Measurements from ENCODE around the gene CYP1A1.
"Not testable (repeated sequence)": the region's sequence is repeated elsewhere in the genome, so short reads cannot be mapped to it uniquely, and the experiment has no call there.

Gene CYP1A1, protein sequence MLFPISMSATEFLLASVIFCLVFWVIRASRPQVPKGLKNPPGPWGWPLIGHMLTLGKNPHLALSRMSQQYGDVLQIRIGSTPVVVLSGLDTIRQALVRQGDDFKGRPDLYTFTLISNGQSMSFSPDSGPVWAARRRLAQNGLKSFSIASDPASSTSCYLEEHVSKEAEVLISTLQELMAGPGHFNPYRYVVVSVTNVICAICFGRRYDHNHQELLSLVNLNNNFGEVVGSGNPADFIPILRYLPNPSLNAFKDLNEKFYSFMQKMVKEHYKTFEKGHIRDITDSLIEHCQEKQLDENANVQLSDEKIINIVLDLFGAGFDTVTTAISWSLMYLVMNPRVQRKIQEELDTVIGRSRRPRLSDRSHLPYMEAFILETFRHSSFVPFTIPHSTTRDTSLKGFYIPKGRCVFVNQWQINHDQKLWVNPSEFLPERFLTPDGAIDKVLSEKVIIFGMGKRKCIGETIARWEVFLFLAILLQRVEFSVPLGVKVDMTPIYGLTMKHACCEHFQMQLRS

DNA sequence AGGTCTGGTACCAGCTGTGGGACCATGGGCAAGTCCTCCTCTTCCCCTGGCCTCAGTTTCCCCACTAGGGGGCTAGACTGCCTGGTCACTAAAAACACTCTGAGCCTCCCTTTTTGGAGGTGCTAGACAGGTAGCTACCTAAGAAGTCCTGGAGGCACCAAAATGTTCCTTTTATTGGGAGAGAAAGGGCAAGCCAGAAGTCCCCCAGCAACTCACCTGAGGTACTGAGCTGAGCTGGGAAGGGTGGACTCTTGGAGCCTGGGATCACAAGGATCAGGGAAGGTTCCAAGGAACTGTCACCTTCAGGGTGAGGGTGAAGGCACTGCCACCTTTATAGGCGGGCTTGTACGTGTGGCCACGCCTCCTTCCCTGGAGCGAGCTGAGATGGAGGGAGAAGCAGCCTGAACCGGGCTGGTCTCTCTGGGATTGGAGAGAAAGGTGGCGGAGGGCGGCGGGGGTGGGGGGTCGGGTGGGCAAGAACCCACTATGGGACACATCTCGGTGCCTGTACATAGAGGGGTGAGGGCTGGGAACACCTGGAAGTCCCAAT is at the start of gene CYP1A1:
Gene CYP1A1 (minus strand): TSS at position 304 of the 550 bp plus-strand sequence. CDS start 2,431 bp downstream, outside the sequence.
- FAIRE-seq = no peak

DNA sequence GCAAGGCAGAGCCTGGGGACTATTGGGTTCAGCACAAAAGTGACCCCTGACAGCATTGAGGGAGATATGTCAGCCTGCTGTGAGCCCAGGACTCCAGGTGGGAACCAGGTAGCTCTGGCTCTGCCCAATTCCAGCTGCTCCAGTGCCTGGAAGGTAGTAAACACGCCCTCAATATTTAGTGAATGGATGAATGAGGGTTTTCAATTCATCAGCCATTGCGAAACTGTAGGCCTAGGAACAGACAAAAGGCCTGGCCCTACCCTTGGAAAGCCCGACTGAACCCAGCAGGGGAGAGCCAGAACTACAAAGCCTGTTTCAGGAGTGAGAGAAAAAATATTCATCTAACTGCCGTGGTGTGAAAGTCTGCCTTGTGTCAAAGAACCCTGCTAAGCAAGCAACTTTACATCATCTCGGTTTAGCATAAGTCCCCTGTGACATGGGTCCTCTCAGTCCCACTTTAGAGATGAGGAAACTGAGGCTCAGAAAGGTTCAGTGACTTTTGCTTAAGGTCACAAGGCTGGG is 48.5 kb upstream of the CYP1A1 start:
- no peak for FAIRE-seq

DNA sequence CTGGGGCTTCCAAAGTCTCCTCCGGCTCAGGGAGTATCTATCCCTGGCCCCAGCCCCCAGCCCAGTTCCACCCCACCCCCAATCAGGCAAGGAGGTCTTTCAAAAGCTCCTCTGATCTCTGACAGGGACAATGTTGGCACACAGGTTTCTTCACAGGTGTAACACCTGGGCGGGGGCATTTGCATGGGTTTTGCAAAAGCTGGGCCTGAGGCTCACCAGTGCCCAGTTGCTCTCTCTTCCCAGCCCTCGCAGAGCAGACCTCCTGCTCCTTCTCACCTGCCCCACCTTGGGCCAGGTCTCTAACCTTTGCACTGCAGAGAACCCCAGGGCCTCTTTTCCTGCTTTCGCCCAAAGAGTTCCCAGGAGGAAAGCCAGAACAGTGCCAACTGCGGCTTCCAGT is 48.0 kb upstream of the CYP1A1 start:
- FAIRE-seq = no peak

DNA sequence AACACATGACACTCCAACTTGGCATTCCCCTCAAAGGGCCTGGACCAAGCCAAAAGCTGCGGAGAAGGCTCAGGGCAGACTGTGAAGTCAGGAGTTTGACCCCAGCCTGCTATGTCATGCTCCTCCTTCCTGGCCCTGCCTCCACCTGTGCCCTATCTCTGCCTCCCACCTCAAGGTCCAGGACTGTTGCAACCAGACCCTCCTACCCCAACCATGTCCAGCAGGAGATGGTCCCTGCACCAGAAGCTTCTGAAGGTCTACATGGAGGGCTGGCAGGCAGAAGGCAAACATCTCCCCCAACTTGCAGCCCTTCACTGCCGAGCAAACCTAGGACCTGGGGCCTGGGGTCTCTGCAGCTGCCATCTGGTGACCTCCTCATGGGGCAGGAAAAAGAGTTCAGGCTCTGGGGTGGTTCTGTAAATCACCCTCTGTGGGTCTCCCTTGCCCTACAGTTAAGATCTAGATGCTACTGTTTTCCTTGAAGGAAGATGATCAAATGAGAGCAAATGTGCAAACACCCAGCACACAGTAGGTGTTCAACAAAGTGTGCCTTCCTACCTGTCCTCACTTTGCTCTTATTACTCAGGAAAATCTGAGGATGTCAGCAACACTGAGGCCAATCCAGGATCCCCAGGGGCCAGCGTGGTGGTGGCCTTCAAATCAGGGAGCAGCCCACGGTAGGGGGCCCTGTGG is 45.0 kb upstream of the CYP1A1 start:
- no peak for FAIRE-seq

DNA sequence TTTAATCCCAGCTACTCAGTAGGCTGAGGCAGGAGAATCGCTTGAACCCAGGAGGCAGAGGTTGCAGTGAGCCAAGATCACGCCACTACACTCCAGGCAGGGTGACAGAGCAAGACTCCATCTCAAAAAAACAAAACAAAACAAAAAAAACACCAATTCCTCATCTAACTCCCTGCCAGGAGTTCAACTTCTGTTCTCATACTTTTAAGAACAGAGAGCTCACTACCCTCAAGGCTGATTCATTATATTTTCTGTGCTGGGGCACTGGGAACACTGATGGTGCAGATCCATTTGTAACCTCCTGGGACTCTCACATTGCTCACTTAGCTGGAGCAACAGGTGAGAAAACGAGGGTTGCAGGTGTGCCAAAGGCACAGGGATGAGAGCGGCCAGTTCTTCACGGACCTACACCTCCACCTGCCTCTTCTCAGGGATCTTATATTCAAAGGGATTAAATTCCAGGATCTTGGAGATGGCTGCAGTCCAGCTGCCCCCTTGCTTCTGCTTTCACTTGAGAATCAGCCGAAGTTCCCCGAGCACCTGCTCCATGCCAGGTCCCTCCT is 44.2 kb upstream of the CYP1A1 start:
- no peak for FAIRE-seq

DNA sequence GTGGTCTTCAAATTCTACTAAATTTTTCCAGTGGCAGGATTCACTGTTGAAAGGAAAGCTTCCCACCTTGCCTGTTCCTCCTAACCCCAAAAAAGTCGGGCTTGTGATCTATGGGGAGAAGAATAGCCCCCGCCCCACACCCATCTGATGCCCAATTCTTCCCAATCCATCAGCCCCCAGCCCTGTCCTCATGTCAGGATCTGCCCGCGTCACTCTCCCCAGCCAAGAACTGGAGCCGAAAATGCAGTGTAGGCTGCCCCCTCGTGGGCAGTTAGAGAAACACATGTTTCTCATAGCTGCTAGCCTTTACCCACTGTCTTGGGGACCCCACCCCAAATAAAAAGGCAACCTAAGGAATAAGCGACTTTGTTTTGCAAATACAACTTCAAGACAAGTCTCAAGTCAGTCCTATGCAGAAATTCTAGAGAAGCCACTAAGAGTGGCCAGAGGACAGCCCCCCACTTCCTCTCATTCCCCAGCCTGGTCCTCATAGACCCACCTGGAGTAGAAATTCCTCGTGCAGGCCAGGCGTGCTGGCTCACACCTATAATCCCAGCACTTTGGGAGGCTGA is 43.5 kb upstream of the CYP1A1 start:
- FAIRE-seq = no peak

DNA sequence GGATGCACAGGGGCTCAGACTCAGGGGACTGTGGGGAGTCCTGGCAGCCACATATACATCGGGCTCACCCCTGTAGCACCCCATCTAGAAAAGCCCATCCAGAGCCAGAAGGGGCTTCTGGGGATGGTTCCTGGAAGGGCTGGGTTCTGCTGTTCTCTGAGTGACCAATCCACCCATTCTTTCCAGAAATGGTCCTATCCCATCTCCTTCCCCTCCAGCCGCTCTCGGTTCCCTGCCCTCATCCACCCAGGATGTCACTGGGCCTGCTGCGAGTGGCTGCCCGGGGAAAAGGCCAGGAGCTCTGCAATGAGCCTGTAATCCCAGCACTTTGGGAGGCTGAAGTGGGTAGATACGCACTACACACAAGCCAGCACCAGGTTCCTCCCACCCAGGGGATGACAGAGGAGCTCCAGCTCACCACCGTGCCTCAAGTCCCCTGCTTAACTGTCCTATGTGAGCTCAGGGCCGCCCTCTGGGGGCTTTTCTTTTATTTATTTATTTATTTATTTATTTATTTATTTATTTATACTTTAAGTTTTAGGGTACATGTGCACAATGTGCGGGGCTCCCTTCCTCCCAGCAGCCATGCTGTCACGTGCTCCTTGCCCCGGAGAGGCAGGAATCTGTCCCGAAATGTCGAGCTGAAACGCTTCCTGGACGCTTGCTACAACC is 42.9 kb upstream of the CYP1A1 start:
- no peak for FAIRE-seq

DNA sequence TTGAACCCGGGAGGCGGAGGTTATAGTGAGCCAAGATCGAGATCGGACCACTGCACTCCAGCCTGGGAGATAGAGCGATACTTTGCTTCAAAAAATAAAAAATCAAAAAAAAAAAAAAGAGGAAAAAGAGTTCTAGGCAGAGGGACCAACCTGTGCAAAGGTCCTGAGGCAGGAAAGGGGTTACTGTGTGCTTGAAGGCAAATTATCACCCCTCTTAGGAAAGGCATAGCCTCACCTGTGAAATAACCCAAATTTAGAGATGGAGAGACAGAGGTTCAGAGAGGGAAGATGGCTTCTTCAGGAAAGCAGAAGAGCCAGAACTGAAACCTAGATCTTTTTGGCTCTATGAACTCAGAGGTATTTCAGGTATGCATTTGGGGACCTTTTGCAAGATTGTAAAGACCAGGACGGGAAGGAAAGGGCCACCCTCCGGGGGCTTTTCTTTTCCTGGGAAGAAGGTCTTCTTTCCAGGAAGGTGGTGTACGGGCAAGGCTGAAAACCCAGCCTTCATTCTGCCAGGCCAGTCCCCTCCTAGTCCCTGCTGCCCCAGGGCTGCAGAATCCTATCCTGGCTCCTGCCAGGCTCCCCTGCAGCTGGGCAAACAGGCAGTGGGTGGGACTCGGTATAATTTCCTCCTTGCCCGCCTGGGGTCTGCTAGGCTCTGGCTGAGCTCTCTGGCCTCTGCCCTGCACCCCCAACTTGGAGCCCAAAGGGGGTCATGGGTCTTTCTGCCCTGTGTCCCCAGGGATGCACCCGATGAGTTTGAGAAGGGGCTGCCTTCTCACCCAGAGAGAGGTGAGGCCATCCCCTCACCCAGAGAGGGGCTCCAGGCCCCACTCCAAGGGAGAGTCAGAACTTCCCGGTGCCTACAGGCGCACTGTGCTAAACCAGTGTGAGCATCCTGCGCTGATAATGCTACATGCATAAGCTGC is 42.1 kb upstream of the CYP1A1 start:
- no peak for FAIRE-seq

DNA sequence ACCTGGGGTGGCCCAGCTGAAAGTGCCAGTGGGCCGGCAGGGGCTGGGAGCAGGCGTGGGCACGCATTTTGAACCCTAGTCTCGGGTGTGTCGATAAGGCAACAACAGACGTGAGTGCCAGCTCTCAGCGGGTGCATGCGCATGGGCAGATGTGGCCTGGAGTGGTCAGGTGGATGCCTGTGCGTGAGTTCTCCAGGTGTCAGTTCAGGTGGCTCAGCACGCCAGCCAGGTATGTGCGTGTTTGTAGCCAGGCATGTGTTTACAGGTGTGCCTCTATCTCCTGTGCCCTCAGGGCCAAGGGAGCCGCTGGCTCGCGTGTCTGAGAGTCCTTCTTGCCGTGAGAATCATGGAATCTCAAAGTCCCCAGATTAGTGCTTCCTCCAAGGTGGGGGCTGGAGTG is 38.1 kb upstream of the CYP1A1 start:
- FAIRE-seq = no peak

DNA sequence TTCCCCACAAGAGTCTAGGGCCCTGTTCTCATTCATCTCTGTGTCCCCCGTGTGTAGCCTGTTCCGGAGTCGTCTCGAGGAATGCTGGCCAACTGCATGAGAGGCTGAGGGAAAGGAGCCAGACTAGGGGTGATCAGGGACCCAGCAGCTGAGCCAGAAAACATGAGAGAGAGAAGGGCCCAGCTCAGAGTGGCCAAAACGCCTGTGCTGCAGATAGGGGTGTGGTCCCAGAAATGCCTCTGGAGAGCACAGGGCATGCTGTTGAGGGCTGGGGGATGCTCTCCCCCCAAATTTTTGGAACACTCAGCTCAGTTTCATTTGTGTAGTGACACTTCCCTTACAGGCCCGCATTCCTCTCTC is 37.4 kb upstream of the CYP1A1 start:
- FAIRE-seq = no peak

DNA sequence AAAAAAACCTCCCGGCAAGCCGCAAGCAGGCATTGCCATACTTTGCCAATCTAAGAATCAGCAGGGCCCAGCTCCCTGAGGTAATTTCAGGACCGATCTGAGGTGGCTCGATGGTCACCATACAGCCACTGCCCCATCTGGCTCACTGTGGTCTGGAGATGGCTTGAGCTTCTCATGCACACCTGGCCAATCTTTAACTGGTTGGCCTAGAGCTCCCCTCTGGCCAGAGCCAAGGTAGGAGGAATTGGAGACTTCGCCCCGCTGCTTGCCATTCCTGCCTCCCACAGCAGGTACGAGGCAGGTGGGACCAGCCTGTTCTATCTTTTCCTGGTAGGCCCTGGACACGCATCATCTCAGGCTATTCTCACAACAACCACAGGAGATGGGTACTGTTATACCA is 33.4 kb upstream of the CYP1A1 start:
- FAIRE-seq = no peak

DNA sequence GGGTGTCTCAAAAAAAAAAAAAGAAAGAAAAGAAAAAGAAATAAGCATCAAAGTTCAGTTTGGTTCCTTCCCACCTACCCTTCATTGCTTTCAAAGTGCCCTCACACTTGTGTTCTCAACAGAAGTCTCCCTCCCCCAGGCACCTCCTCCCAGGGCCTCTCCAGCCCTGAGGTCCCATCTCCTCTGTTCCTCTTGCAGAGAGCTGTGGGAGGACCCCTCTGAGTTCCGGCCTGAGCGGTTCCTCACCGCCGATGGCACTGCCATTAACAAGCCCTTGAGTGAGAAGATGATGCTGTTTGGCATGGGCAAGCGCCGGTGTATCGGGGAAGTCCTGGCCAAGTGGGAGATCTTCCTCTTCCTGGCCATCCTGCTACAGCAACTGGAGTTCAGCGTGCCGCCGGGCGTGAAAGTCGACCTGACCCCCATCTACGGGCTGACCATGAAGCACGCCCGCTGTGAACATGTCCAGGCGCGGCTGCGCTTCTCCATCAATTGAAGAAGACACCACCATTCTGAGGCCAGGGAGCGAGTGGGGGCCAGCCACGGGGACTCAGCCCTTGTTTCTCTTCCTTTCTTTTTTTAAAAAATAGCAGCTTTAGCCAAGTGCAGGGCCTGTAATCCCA is 29.4 kb upstream of the CYP1A1 start:
- no peak for FAIRE-seq

DNA sequence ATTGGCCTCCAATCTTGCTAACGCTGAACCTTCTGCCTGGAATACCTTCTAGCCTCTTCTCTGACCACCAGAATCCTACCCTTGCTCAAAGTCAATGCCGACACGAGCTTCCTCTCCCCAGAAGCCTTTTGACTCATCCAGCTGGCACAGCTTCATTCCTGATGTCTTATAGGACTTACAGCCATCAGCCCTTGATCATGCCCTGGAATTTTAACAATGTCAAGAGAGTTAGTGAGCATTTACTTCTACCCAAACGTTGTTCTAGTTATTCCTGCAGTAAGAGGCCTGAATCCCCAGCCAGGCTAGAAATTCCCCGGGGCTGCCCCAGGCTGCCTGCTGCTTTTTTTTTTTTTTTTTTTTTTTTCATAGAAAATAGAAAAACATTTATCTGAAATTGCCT is 27.2 kb upstream of the CYP1A1 start:
- FAIRE-seq = no peak

DNA sequence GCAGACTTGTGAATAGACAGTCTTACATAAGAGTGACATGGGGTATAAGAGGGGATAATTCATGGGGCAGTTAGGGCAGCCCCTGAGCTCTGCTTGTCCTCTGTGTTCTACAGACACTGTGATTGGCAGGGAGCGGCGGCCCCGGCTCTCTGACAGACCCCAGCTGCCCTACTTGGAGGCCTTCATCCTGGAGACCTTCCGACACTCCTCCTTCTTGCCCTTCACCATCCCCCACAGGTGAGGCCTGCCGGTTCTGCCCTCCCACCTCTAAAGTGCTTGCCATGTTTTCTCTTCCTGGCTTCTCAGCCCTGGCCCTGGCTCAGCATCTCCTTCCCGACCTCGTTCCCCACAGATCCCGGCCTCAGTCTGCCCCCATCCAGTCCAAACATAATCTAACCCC is 26.7 kb upstream of the CYP1A1 start:
- no peak for FAIRE-seq

DNA sequence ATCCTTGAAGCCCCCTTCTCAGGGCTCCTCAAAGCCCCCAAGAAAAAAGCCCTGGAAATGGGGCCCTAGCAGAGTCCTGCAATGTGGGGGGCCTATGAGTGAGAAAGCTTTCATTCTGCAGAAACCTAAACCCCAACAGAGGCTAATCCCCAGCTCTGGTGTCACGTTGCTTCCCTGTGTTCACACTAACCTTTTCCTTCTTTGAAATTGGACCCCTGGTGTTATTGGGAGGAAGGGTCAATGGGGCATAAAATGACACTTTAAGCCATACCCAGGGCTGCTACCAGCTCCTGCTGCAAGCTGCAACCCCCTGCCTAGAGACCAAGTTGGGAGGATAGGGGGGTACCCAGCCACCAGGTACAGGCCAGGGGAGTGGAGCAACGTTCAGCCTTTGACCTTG is 25.4 kb upstream of the CYP1A1 start:
- no peak for FAIRE-seq

DNA sequence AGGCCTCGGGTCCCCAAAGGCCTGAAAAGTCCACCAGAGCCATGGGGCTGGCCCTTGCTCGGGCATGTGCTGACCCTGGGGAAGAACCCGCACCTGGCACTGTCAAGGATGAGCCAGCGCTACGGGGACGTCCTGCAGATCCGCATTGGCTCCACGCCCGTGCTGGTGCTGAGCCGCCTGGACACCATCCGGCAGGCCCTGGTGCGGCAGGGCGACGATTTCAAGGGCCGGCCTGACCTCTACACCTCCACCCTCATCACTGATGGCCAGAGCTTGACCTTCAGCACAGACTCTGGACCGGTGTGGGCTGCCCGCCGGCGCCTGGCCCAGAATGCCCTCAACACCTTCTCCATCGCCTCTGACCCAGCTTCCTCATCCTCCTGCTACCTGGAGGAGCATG is 24.5 kb upstream of the CYP1A1 start:
- no peak for FAIRE-seq

DNA sequence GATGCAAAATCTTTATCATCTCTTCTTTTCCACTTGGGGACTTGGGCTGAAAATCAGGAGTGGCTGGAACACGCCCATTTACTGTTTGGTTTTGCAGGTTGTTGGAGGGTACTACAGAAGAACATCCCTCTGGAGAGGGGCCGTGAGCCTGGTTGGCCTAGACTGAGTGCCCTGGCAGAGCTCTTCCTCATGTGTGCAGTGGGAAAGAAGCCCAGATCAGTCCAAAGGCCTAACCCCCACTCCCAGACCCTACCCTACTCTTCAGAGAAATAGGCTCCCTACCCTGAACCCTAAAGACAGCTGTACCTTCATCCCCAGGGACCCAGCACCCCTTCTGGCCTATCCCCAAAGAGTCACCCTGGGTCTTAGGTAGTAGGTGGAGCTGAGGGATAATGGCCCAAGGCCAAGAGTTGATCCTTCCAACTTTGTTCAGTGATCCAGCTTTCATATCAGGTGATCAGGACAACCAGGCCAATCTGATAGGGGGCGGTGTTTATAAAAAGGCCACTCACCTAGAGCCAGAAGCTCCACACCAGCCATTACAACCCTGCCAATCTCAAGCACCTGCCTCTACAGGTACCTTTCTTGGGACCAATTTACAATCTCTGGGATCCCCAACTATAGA is 23.1 kb upstream of the CYP1A1 start, which contains the start of gene CYP1A2:
Gene CYP1A2 (plus strand): TSS at position 524 of the 625 bp plus-strand sequence. CDS start 894 bp downstream, outside the sequence.
- FAIRE-seq = no peak

DNA sequence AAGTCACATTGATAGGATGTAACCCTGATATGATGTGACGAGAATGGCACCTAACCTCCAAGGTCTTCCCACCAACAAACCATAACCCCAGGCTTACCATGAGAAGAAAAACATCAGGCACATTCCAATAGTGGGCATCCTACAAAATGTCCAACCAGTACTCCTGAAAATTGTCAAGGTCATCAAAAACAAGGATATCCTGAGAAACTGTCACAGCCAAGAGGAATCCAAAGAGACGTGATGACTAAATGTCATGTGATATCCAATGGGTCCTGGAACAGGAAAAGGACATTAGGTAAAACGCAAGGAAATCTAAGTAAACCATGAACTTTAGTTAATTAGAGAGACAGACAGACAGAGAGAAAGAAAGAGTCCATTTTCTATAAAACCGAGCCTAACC is 21.1 kb upstream of the CYP1A1 start:
- no peak for FAIRE-seq

DNA sequence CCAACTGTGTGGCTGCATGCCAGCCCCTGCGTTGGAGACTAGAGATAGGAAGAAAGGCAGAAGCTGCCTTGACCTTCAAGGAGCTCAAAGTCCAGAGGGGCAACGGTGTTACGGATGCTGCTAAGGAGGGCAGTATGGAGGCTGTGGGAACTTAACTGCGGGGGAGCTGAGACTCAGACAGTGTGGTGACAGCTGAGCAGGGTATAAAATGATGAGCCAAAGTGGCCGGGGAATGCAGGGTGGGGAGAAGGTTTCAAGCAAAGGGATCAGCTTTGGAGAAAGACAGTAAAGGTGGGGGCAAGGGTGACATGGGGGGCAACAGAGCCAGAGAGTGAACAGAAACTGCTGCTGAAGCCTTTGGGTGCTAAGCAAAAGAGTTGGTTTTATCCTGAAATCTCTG is 17.1 kb upstream of the CYP1A1 start:
- FAIRE-seq = no peak

DNA sequence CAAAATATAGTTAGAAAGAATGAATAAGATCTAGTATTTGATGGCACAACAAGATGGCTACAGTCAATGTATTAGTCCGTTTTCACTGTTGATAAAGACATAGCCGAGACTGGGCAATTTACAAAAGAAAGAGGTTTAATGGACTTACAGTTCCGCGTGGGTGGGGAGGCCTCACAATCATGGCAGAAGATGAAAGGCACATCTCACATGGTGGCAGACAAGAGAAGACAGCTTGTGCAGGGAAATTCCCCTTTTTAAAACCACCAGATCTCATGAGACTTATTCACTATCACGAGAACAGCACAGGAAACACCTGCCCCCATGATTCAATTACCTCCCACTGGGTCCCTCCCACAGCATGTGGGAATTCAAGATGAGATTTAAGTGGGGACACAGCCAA is 12.9 kb upstream of the CYP1A1 start:
- FAIRE-seq = not testable (repeated sequence)

Data from islet of Langerhans (tissue), 1 donor.